Measurements from ENCODE around the gene TPM4.
"Not testable (repeated sequence)": the region's sequence is repeated elsewhere in the genome, so short reads cannot be mapped to it uniquely, and the experiment has no call there.

Gene TPM4

GRCh38 chr19:16073481-16073880 lies 2.8 kb upstream of the TPM4 start:
- DNase-seq (ENCODE audit: low spot score), result no peak

- peak; percentile 42 for DNase-seq (ENCODE audit: low spot score)
Observed at GRCh38 chr19:16073988-16074387, 2.3 kb upstream of the TPM4 start.

- DNase-seq (ENCODE audit: low spot score), result no peak
Observed at GRCh38 chr19:16074488-16075365, 1.6 kb upstream of the TPM4 start.

- DNase-seq (ENCODE audit: low spot score), result no peak
Observed at GRCh38 chr19:16075430-16076153, 703 bp upstream of the TPM4 start.

GRCh38 chr19:16076958-16077611 lies 790 bp downstream of the TPM4 start:
- peak; percentile 20 for DNase-seq (ENCODE audit: low spot score)

- DNase-seq (ENCODE audit: low spot score), result no peak
Observed at GRCh38 chr19:16077984-16078758, 1.9 kb downstream of the TPM4 start.

- peak; percentile 88 for DNase-seq (ENCODE audit: low spot score)
Observed at GRCh38 chr19:16078759-16079707, 2.7 kb downstream of the TPM4 start.

- no peak for DNase-seq (ENCODE audit: low spot score)
Observed at GRCh38 chr19:16084067-16084685, 7.9 kb downstream of the TPM4 start.

- no peak for DNase-seq (ENCODE audit: low spot score)
Observed at GRCh38 chr19:16085115-16085514, 8.8 kb downstream of the TPM4 start.

GRCh38 chr19:16087404-16087803 lies 11.1 kb downstream of the TPM4 start:
- DNase-seq (ENCODE audit: low spot score), result not testable (repeated sequence)

- no peak for DNase-seq (ENCODE audit: low spot score)
Observed at GRCh38 chr19:16087940-16088339, 11.6 kb downstream of the TPM4 start.

- DNase-seq (ENCODE audit: low spot score), result no peak
Observed at GRCh38 chr19:16088351-16089009, 12.2 kb downstream of the TPM4 start.

- no peak for DNase-seq (ENCODE audit: low spot score)
Observed at GRCh38 chr19:16089010-16089846, 12.9 kb downstream of the TPM4 start.

- DNase-seq (ENCODE audit: low spot score), result no peak
Observed at GRCh38 chr19:16091546-16092475, 15.5 kb downstream of the TPM4 start.

- no peak for DNase-seq (ENCODE audit: low spot score)
Observed at GRCh38 chr19:16094360-16095070, 18.2 kb downstream of the TPM4 start.

- DNase-seq (ENCODE audit: low spot score), result no peak
Observed at GRCh38 chr19:16095071-16095571, 18.8 kb downstream of the TPM4 start.
